COLO668 (cell line): Measurements from ENCODE around the gene SPI1.
A peak's percentile ranks its signal among the peaks of the same experiment; 100 is the strongest.

ENCODE experiments used
- DNase-seq: peaks from one replicate; lab custom pipeline; 2025; ENCODE audit not compliant: unreplicated experiment; lab: John Stamatoyannopoulos, UW

The SPI1 gene

DNA sequence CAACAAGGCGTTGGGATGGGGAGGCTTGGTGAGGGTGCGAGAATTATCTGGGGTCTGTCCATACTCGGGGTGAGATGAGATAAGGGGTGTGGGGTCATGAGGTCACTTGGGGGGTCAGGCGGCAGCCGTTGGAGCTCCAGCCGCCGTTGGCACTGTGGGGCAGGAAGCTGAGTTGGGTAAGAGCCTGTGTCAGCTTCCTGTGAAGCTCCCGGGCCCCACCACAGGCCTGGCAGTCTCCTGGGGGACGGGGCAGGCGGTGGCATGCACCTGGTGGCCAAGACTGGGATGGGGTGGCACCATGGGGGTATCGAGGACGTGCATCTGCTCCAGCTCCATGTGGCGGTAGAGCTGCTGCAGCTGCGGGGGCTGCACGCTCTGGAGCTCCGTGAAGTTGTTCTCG, 18.8 kb downstream of the SPI1 start:
- DNase-seq, result no peak

DNA sequence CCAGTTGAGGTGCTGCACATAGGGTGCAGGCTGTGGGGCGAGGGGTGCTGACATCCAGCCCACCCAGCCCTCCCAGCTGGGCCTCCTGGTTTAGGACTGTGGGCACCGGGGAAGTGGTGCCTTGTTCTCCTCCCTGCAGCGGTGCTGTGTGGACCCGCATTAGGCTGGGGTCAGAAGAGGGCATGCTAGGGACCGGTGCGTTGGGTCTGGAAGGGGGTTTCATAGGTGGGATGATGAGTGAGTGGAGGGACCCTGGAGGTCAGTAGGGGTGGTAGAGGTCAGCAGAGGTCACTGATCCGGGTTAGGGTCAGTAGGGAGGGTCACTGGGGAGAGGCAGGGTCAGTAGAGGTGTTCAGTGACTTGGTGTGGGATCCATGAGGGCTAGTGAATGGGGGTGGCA, 19.2 kb downstream of the SPI1 start:
- DNase-seq, result no peak

DNA sequence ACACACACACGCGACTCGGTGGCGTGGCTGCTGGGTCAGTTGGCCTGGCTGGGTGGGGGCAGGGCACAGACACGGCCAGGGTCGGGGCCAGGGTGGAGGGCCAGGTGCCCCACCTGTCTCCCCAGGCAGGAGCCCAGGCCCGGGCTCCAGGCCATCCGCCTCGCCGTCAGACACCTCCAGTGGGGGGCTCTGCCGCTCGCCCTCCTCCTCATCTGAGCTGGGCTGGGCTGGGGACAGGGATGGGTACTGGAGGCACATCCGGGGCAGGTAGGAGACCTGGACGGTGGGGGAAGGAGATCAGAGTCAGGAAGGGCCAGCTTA, 19.7 kb downstream of the SPI1 start:
- no peak for DNase-seq

DNA sequence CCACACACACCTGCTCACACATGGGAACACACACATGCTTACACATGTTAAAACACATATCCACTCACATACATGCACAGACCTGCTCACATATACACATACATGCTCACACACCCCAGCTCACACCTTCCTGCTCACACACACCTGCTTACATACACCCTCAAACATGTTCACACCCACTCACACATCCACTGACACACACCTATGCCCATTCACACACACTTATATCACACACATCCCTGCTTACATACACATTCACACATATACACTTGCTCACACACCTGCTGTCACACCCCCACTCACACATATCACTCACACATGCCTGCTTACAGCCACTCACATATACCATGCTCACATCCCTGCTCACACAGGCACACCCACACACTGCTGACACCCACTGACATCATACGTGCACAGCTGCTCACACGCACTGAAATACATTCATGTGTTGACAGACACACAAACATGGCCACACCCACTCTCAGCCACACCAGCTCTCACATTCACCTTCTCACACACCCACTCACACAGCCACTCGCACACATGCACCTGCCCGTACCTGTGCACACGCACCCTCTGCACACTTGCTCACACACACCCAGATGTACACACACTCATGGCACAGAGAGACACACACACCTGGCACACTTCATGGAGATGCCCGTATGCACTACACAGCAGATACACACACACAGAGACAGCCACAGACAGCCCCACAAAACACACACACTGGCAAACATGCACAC, 20.2 kb downstream of the SPI1 start:
- no peak for DNase-seq

DNA sequence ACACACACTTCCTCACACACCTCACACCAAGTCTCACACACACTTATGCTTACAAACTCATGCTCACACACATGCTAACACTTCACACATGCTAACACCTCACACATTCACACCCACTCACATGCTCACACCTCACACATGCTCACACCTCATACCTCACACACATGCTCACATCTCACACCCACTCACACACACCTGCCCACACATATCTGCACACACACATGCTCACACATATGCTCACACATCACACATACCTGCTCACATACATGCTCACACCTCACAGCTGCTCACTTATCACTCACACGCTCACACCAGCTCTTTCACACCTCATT, 21.4 kb downstream of the SPI1 start:
- DNase-seq, result no peak

DNA sequence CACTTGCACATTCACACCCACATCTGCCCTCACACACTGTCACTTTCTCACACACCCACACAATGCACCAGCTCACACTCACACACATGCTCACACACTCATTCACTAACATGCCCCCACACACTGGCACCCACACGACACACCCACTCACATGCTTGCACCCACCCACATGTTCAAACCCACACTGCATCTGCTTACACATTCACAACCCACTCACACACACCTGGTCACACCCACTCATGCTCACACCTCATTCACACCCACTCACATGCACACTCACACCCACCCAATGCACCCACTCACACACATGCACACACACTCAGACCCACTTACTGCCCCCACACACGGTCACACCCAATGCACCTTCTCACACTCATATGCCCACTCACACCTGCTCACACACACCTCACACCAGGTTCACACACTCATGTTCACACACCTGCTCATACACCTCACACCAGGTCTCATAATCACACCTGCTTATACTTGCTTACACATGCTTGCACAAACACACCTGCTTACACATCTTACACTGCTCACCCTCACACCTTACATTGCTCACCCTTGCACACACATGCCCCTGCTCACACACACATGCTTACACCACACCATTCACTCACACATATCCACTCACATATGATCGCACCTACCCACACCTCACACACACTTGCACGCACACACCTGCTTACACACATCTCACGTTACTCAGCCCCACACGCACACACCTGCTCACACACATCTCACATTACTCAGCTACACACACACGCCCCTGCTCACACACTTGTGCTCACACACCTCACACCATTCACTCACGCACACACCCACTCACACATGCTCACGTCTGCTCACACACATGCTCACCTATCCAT, 22.0 kb downstream of the SPI1 start:
- DNase-seq, result no peak

DNA sequence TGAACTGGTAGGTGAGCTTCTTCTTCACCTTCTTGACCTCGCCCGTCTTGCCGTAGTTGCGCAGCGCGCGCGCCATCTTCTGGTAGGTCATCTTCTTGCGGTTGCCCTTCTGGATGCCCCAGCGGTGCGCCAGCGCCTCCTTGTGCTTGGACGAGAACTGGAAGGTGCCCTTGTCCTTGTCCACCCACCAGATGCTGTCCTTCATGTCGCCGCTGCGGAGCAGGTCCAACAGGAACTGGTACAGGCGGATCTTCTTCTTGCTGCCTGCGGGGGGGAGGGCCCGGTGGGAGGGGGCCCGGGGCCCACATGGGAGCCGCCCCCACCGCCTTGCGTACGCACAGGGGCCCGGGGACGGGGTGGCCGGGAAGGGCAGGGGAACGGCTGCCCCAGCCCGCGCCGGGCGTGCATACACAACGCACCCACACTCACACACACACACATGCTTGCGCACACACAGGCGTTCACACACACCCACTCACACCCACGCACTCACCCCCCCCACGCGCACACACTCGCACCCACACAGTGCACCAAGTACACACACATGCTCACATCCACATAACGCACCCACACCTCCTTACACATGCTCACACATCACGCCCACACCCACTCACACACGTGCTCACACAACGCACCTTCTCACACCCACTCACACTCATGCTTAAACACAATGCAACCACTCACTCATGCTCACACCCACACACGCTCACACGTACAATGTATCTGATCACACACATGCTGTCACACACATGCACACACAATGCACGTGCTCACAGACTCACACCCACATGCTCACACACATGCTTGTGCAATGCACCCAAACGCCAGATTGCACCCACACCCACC, 22.8 kb downstream of the SPI1 start:
- peak; percentile 95 for DNase-seq

DNA sequence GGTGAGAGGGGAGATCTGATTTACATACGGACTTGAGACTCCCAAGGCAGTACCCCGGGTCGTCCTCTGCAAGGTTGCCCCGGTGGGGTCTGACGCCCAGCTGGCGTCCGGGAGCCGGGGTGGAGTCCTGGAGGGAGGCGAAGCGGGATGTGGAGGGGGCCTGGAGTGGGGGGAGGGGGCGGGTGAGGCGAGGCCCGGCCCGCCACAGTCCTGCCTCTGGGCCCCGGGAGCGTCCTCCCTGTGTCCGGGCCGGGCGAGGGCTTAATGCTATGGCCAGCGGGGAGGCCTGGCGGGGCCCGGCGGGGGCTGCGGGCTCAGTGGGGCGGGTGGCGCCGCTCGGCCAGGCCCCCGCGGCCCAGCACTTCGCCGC, 23.4 kb downstream of the SPI1 start:
- DNase-seq, result no peak

DNA sequence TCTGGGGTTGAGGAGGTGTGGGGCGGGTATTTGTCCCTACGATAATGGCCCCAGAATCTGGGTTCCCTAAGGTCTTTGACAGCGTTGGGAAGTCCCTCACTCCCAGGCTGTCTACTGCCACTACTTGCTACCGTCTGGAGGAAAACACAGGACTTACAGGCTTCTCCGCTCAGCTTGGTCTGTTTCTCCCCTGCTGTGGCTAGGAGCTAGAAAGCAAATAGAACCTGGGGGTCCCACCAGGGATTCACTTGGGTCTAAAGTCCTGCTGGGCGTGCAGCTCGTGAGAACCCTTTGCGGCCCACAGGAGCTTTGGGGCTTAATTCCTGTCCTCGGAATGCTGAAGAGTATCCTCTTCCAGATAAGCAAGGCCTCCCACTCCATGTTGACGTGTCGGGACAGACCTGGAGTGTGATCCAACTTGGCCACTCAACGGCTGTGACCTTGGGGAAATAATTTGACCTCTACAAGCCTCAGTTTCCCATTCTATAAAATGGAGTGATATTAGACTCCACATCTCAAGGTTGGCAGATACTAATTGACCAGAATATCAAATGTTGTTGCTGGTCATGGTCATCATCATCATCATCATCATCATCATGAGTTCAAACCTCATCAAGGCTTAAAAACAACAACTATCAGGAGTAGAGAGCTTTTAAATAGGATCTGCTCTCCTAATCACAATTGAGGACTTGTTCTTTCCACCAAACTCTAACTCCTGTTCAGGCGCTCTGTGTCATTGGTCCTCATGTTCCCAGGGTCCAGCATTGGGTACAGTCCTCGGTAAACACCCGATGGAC, 24.2 kb downstream of the SPI1 start:
- no peak for DNase-seq

DNA sequence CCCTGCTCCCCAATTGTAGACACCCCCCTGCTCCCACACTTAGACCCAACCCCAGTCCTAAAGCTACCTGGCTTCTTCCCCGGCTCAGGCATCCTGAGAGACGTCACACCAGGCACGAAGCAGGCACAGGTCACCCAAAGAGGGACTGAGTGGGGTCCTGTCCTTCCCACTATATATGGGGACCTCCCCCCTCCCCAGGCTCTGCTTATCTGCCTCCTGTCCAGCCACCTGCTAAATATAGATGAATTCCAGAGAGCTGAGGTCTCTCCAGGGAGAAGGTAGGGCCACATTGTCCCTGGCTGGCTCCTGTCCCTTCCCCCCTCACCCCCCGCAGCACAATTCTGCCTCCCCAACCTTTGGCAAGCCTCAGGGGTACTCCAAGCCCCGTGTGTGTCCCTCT, 25.8 kb downstream of the SPI1 start, which contains the start of gene MYBPC3:
Gene MYBPC3, minus strand, starts transcription at position 147 of the 400 bp plus-strand sequence. Its CDS starts 55 bp downstream, at position 92.
- DNase-seq, result no peak

DNA sequence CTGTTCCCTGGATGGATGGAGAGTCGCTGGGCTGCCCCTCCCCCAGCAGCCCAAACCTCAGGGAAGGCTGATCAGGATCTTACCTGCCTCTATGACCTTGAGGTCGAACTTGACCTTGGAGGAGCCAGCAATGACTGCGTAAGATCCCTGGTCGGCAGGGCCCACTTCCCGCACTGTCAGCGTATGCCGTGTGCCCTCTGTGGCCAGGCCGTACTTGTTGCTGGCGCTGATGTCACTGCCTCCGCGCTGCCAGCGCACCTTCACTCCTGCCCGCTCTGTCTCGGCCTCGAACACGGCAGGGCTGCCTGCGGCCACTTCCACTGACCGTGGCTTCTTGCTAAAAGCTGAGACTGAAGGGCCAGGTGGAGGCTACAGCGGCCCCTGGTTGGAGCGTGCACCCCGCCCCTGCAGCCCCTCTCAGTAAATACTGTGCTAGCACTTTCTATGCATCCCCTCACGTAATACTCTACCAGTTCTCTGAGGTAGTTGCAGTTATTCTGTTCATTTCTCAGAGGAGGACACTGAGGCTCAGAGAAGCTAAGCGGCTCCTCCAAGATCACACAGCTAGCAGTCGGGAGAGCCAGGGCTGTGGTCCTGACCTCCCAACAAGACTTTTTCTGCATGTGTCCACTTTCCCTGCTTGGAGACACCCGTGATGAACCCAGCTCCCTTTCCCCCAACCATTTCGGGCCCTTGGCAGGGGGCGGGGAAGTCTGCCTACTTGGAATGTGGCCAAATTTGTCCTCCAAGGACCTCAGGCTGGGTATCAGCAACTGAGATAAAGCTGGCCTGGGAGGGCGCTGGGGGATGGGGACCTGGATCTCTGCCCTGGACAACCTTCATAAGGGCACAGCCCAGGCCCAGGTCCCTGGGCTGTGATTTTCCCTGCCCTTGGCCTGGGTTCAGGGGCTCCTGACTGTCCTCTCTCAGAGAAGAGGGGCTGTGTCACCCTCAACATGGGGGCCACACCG, 26.9 kb downstream of the SPI1 start:
- no peak for DNase-seq

DNA sequence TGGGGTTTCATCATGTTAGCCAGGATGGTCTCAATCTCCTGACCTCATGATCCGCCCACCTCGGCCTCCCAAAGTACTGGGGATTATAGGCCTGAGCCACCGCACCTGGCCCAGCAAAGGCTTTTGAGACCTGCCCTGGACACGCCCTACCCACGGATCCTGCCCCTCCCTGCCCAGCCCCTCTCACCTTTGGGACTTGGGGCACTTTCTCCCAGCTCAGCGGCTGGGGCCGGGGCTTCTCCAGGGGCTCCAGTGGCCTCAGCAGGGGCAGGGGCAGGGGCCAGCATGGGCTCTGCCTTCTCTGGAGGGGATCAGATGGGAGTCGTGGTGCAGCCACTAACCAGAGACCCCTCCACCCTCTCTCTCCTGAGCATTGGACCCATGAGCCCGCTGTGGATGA, 28.0 kb downstream of the SPI1 start:
- DNase-seq, result no peak

DNA sequence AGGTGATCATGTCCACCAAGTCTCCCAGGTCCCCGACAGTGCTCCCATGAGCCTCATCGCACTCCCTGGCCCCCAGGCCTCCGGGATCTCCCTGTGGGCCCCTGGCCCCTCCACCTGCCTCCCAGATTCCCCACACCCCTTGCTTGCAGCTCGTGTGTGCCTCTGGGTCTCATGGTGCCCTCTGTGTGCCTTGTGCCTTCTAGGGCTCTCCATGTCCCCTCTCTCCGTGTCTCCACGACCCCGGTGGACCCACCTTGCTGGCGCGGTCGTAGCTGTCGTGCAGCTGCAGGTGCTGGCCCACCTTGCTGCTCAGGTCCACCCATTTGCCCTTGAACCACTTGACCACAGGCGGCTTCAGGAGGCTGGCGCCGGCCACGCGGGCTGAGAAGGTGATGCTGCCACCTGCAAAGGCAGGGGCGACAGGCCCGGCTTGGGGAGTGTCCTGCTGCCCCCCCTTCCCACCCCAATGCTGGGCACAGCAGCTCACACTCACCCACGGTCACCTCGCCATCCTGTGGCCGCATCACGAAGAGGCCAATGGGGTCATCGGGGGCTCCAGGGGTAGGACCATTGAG, 28.7 kb downstream of the SPI1 start:
- no peak for DNase-seq

DNA sequence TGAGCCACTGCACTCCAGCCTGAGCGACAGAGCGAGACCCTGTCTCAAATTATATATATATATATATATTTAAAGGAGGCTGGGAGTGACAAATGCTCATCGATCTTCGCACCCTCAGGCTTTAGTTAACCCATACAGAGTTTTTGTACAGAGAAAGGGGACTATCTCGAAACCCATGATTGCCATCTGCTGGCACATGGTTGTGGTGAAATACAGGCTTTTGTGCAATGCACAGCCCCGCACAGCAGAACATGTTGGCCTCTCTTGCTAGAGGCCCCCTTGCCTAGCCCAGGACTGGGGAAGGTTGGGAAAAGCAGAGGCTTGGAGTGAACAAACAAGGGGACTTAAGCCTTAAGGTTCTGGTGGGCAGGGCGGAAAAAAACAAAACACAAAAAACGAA, 29.5 kb downstream of the SPI1 start:
- DNase-seq, result peak; percentile 29

DNA sequence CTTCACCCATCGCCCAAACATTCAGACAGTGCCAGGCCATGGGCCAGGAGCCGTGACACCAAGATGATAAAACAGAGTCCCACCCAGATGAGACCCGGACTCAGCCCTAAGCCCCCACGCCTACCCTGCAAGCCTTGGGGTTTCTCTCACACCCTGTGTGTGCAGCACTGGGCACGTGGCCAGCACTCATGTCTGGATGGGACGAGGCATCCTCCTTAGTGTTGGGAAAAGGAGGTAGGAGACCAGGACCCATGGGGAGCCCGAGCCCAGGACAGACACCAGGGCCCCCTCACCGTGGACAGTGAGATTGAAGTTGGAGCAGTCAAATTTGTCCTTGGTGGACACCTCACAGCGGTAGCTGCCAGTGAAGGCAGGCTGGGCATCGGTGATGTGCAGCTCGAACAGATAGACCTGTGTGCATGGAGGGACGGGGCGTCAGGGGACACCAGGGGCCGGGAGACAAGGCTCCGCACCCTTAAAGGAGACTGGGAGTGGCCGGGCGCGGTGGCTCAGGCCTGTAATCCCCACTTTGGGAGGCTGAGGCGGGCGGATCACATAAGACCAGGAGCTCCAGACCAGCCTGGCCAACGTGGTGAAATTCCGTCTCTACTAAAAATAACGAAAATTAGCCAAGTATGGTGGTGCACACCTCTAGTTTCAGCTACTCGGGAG, 30.1 kb downstream of the SPI1 start:
- no peak for DNase-seq

DNA sequence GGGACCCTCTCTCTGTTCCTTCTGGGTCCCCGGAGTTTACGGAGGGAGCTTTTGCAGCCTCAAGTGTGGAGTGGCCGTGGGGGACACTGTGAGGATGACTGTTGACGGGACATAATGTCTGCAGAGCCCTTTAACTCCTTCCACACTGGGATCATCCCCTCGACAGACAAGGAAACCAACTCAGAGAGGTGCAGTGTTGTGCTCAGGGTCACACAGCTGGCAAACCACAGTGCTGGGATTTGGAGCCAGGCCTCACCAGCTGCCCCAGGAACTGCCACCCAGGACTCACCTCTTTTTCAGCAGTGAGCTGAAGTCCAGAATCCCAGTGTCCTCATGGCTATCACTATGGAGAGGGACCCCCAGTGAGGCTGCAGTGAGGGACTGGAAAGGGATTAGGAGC, 31.2 kb downstream of the SPI1 start:
- no peak for DNase-seq

DNA sequence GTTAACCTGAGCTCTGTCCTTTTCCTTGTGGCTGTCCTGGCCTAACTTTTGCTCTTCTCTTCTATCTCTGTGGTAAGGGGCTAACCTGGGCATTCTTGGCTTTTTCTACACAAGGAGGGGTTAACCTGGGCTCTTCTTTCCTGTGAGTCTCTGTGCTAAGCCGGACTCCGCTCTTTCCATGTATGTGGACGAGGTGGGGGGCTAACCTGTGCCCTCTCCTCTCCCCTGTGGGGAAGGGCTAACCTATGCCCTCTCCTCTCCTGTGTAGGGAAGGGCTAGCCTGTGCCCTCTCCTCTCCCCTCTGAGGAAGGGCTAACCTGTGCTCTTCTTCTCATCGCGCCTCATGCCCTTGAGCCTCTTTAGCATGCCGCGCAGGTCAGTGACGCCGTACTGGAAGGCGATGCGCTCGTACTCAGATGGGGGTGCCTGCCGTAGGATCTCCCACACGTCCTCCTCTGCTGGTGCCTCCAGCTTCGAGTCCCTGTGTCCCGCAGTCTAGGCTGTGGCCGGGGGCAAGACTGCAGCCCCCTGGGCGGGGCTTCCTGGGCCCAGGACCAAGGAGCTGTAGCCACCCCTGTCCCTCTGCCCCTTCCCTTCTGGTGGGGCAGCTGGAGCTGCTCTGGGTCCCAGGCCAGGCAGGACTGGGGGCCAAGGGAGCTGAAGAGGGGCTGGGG, 32.3 kb downstream of the SPI1 start:
- DNase-seq, result no peak

DNA sequence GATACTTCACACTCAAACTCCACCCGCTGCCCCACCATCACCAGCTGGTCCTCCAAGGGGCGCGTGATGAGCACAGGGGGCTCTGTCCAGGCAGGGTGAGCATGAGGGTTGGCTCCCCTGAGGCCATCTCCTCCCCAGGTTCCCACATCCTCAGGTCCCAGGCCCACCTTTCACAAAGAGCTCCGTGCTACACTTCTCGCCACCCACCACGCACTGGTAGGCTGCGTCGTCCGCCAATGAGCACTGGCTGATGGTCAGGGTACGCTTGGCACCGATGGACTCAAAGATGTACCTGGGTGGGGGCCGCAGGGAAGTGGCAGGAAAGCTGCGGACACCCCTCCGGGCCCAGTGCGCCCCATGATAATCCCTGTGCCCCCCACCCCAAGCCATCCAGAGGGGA, 35.5 kb downstream of the SPI1 start:
- no peak for DNase-seq
